ENCODE results near the gene CENPU.

GRCh38 chr4:184684491-184685189 lies 49.3 kb downstream of the CENPU start:
- no peak for TF ChIP-seq EZH2phosphoT487 (IDR thresholded peaks at IDR 0.05)
- no peak for TF ChIP-seq CTCF (IDR thresholded peaks at IDR 0.05)
- no peak for TF ChIP-seq EZH2 (IDR thresholded peaks at IDR 0.05)

All from neural progenitor cell (in vitro differentiated cells).